GM23248 (cell line): ENCODE results near the gene DBF4B. TPM values are rescaled to one million over a fixed set of nuclear protein-coding genes. Genes with fewer than 3 reads are reported as not detected.

ENCODE experiments used
- DNase-seq: peaks from one replicate; pipeline ENCODE4 v3.0.0-alpha.2; 2015
- H2AFZ ChIP-seq: fragments of 200-600 bp; sonication (generic); 2 replicates; pipeline ENCODE4 v1.6.1; 2016; ENCODE audit warnings: antibody characterized with exemption
- H3F3A ChIP-seq: fragments of 200-600 bp; sonication (generic); 2 replicates; pipeline ENCODE4 v1.6.1; 2016; ENCODE audit warnings: mild to moderate bottlenecking, antibody characterized with exemption, mixed run types; ENCODE audit not compliant: insufficient read depth
- H3K27ac ChIP-seq: fragments of 200-600 bp; sonication (generic); 2 replicates; pipeline ENCODE4 v1.5.1; 2016; ENCODE audit warnings: mild to moderate bottlenecking
- H3K27me3 ChIP-seq: fragments of 200-600 bp; sonication (generic); replicated peaks from 2 replicates; pipeline ENCODE4 v1.6.1; 2016; ENCODE audit warnings: mild to moderate bottlenecking; ENCODE audit not compliant: insufficient read depth
- H3K36me3 ChIP-seq: fragments of 200-600 bp; sonication (generic); 2 replicates; pipeline ENCODE4 v1.6.1; 2016; ENCODE audit warnings: low read depth, mild to moderate bottlenecking
- H3K4me1 ChIP-seq: fragments of 200-600 bp; sonication (generic); 2 replicates; pipeline ENCODE4 v1.6.1; 2016; ENCODE audit warnings: mild to moderate bottlenecking; ENCODE audit not compliant: insufficient read depth
- H3K4me2 ChIP-seq: fragments of 200-600 bp; sonication (generic); one replicate; pipeline ENCODE4 v1.6.1; 2016; ENCODE audit warnings: mild to moderate bottlenecking; ENCODE audit not compliant: unreplicated experiment
- H3K4me3 ChIP-seq: fragments of 200-600 bp; sonication (generic); 2 replicates; pipeline ENCODE4 v1.5.1; 2016; ENCODE audit warnings: mild to moderate bottlenecking
- H3K79me2 ChIP-seq: fragments of 200-600 bp; sonication (generic); 2 replicates; pipeline ENCODE4 v1.6.1; 2016; ENCODE audit warnings: mild to moderate bottlenecking; ENCODE audit not compliant: insufficient read depth
- H3K9ac ChIP-seq: fragments of 200-600 bp; sonication (generic); 2 replicates; pipeline ENCODE4 v1.6.1; 2016; ENCODE audit warnings: mild to moderate bottlenecking
- H3K9me2 ChIP-seq: fragments of 200-600 bp; sonication (generic); 2 replicates; pipeline ENCODE4 v1.6.1; 2016; ENCODE audit warnings: mixed run types, mild to moderate bottlenecking, moderate library complexity; ENCODE audit not compliant: insufficient read depth
- H3K9me3 ChIP-seq: fragments of 200-600 bp; sonication (generic); one replicate; pipeline ENCODE4 v1.6.1; 2017; ENCODE audit warnings: low read depth
- H4K20me1 ChIP-seq: fragments of 200-600 bp; sonication (generic); 2 replicates; pipeline ENCODE4 v1.6.0; 2016; ENCODE audit not compliant: insufficient read depth
- EZH2 ChIP-seq: fragments of 200-600 bp; sonication (generic); IDR thresholded peaks from 2 replicates; pipeline ENCODE4 v1.6.1; 2018; ENCODE audit warnings: antibody characterized with exemption, mild to moderate bottlenecking; ENCODE audit not compliant: insufficient read depth, poor library complexity, severe bottlenecking
- EZH2phosphoT487 ChIP-seq: fragments of 200-600 bp; sonication (generic); IDR thresholded peaks from 2 replicates; pipeline ENCODE4 v1.6.1; 2018; ENCODE audit warnings: antibody characterized with exemption, moderate library complexity, mild to moderate bottlenecking, low read depth; ENCODE audit not compliant: insufficient read depth
- WGBS, 2 experiments: methylation state at CpG; one replicate each; pipeline ENCODE4 v1.1.6; 2015 to 2017; ENCODE audit warnings: low lambda C conversion rate in 2 of 2, low coverage in 1 of 2; ENCODE audit errors: missing lambda C conversion rate in 2 of 2; 5-methylcytosine and 5-hydroxymethylcytosine counted together
- in situ Hi-C: fragments of 300-500 bp; cut with MboI; formaldehyde crosslinking; loops from 2 replicates; pipeline ENCODE4 v1.15.0; 2020
- polyA plus RNA-seq: library from polyadenylated mRNA; unstranded; fragments of >200 nt; fragmentation: Nextera tagmentation; extraction: Ambion mirVana; gene quantifications from 2 replicates; pipeline ENCODE4 v1.2.1, GENCODE V29; 2016
- total RNA-seq: library from RNA; depleted of rRNA; stranded (reverse); fragments of >200 nt; shearing (Covaris generic); gene quantifications from 2 replicates; pipeline ENCODE4 v1.2.3, GENCODE V29; 2014

The DBF4B gene
- total and polyA plus RNA-seq, 2 experiments from 2014 or later = 3.2 to 6.5 TPM

- Histone ChIP-seq H3K27me3 (no peaks in the 10 kb centered on the region), H3K9me2 (no peaks in the 10 kb centered on the region), H3K27ac (no peak overlapping the region), H2AFZ (no peak overlapping the region), H3K9me3 (no peaks in the 10 kb centered on the region), H3K4me1 (no peaks in the 10 kb centered on the region), H3K4me3 (no peak overlapping the region), H3K79me2 (no peaks in the 10 kb centered on the region), H3F3A (no peaks in the 10 kb centered on the region), H4K20me1 (no peaks in the 10 kb centered on the region), H3K9ac (no peak overlapping the region), H3K4me2 (no peak overlapping the region), H3K36me3 (no peaks in the 10 kb centered on the region)
- no peak for DNase-seq
- WGBS, 2 experiments = 84 to 91% methylated on average over 11 to 19 of the region's 19 CpGs
- in situ Hi-C loops = no loop called here
- TF ChIP-seq EZH2phosphoT487 = no peak
- TF ChIP-seq EZH2 = no peak
These were observed 40.9 kb downstream of the DBF4B start for GRCh38 chr17:44749076-44749979.

- no peaks in the 10 kb centered on the region for H3K79me2 ChIP-seq
- H2AFZ ChIP-seq = no peak overlapping the region
- H3K4me3 ChIP-seq = no peak overlapping the region
- WGBS, 2 experiments = 69 to 73% methylated on average over 8 to 9 of the region's 9 CpGs
- no peak overlapping the region for H3K27ac ChIP-seq
- H3K4me2 ChIP-seq = no peak overlapping the region
- H3K9ac ChIP-seq = no peak overlapping the region
- no peak for DNase-seq
- H3K36me3 ChIP-seq = no peaks in the 10 kb centered on the region
- H4K20me1 ChIP-seq = no peaks in the 10 kb centered on the region
- no peaks in the 10 kb centered on the region for H3F3A ChIP-seq
- H3K9me3 ChIP-seq = no peaks in the 10 kb centered on the region
- no peaks in the 10 kb centered on the region for H3K27me3 ChIP-seq
- TF ChIP-seq EZH2 = no peak
- TF ChIP-seq EZH2phosphoT487 = no peak
- in situ Hi-C loops = loop anchor here (25.0 kb wide), 1 partner anchor 287 kb away; no protein-coding TSS in a partner anchor
- H3K9me2 ChIP-seq = no peaks in the 10 kb centered on the region
- no peaks in the 10 kb centered on the region for H3K4me1 ChIP-seq
These were observed 41.5 kb downstream of the DBF4B start for GRCh38 chr17:44749980-44750318.

GRCh38 chr17:44751331-44751730, 42.9 kb downstream of the DBF4B start:
- Histone ChIP-seq H3K36me3 (no peaks in the 10 kb centered on the region), H3K27me3 (no peaks in the 10 kb centered on the region), H3K9me3 (no peaks in the 10 kb centered on the region), H3K9me2 (no peaks in the 10 kb centered on the region), H3K4me3 (no peak overlapping the region), H2AFZ (no peak overlapping the region), H3K4me2 (no peak overlapping the region), H4K20me1 (no peaks in the 10 kb centered on the region), H3K4me1 (no peaks in the 10 kb centered on the region), H3K79me2 (no peaks in the 10 kb centered on the region), H3K9ac (no peak overlapping the region), H3K27ac (no peak overlapping the region), H3F3A (no peaks in the 10 kb centered on the region)
- no peak for DNase-seq
- TF ChIP-seq EZH2 = no peak
- no peak for TF ChIP-seq EZH2phosphoT487
- in situ Hi-C loops = loop anchor here (25.0 kb wide), 1 partner anchor 286 kb away; no protein-coding TSS in a partner anchor
- WGBS, 2 experiments = 96 to 97% methylated on average over 7 of the region's 7 CpGs

GRCh38 chr17:44751806-44752205, 43.3 kb downstream of the DBF4B start:
- Histone ChIP-seq H3K4me1 (no peaks in the 10 kb centered on the region), H4K20me1 (no peaks in the 10 kb centered on the region), H2AFZ (no peak overlapping the region), H3F3A (no peaks in the 10 kb centered on the region), H3K4me3 (no peak overlapping the region), H3K79me2 (no peaks in the 10 kb centered on the region), H3K9me2 (no peaks in the 10 kb centered on the region), H3K4me2 (no peak overlapping the region), H3K36me3 (no peaks in the 10 kb centered on the region), H3K27ac (no peak overlapping the region), H3K27me3 (no peaks in the 10 kb centered on the region), H3K9me3 (no peaks in the 10 kb centered on the region), H3K9ac (no peak overlapping the region)
- TF ChIP-seq EZH2phosphoT487 (no peak), EZH2 (no peak)
- no peak for DNase-seq
- 87 to 88% methylated on average over 10 of the region's 10 CpGs for WGBS, 2 experiments
- in situ Hi-C loops = loop anchor here (25.0 kb wide), 1 partner anchor 285 kb away; no protein-coding TSS in a partner anchor
